ENCODE results near the gene TECPR2.
A peak's percentile ranks its signal among the peaks of the same experiment; 100 is the strongest.
"Not testable (repeated sequence)": the region's sequence is repeated elsewhere in the genome, so short reads cannot be mapped to it uniquely, and the experiment has no call there.

The TECPR2 gene

GRCh38 chr14:102348376-102348775 lies 14.4 kb upstream of the TECPR2 start:
- H3K9me3 Mint-ChIP-seq, result no peaks in the 10 kb centered on the region
- H3K4me1 Mint-ChIP-seq, result peaks cover 2% of the 10 kb centered on the region
- no peak overlapping the region for H3K4me3 Mint-ChIP-seq
- H3K27me3 Mint-ChIP-seq, result no peaks in the 10 kb centered on the region
- H3K27ac Mint-ChIP-seq, result no peak overlapping the region
- no peak for ATAC-seq (ENCODE audit: low read depth)
- H3K36me3 Mint-ChIP-seq, result peaks cover 25% of the 10 kb centered on the region
- DNase-seq (ENCODE audit: low spot score in 2 of 2), result no peak

- DNase-seq (ENCODE audit: low spot score in 2 of 2) (no peak), ATAC-seq (ENCODE audit: low read depth) (no peak)
- H3K27ac Mint-ChIP-seq, result no peak overlapping the region
- no peak overlapping the region for H3K4me3 Mint-ChIP-seq
- no peaks in the 10 kb centered on the region for H3K9me3 Mint-ChIP-seq
- H3K36me3 Mint-ChIP-seq, result peaks cover 27% of the 10 kb centered on the region
- no peaks in the 10 kb centered on the region for H3K27me3 Mint-ChIP-seq
- H3K4me1 Mint-ChIP-seq, result peaks cover 2% of the 10 kb centered on the region
Measured at GRCh38 chr14:102351023-102351422, 11.7 kb upstream of the TECPR2 start.

GRCh38 chr14:102351593-102351992 lies 11.1 kb upstream of the TECPR2 start:
- not testable (repeated sequence) for ATAC-seq (ENCODE audit: low read depth); H3K4me1 Mint-ChIP-seq; H3K9me3 Mint-ChIP-seq; H3K4me3 Mint-ChIP-seq; H3K27ac Mint-ChIP-seq; H3K27me3 Mint-ChIP-seq; DNase-seq (ENCODE audit: low spot score in 2 of 2)
- peaks cover 27% of the 10 kb centered on the region for H3K36me3 Mint-ChIP-seq

- DNase-seq (ENCODE audit: low spot score in 2 of 2) (no peak), ATAC-seq (ENCODE audit: low read depth) (no peak)
- Mint-ChIP-seq H3K27me3 (no peaks in the 10 kb centered on the region), H3K4me1 (peaks cover 2% of the 10 kb centered on the region), H3K4me3 (no peak overlapping the region), H3K36me3 (peaks cover 28% of the 10 kb centered on the region), H3K27ac (no peak overlapping the region), H3K9me3 (no peaks in the 10 kb centered on the region)
Measured at GRCh38 chr14:102352213-102352612, 10.5 kb upstream of the TECPR2 start.

- Mint-ChIP-seq H3K27me3 (no peaks in the 10 kb centered on the region), H3K9me3 (no peaks in the 10 kb centered on the region), H3K36me3 (peaks cover 34% of the 10 kb centered on the region), H3K4me1 (peaks cover 2% of the 10 kb centered on the region), H3K4me3 (no peak overlapping the region), H3K27ac (no peak overlapping the region)
- ATAC-seq (ENCODE audit: low read depth) (no peak), DNase-seq (ENCODE audit: low spot score in 2 of 2) (no peak)
Measured at GRCh38 chr14:102353126-102353619, 9.6 kb upstream of the TECPR2 start.

- ATAC-seq (ENCODE audit: low read depth), result no peak
- H3K27me3 Mint-ChIP-seq, result no peaks in the 10 kb centered on the region
- peaks cover 27% of the 10 kb centered on the region for H3K36me3 Mint-ChIP-seq
- no peak overlapping the region for H3K4me3 Mint-ChIP-seq
- no peak for DNase-seq (ENCODE audit: low spot score in 2 of 2)
- no peak overlapping the region for H3K27ac Mint-ChIP-seq
- H3K9me3 Mint-ChIP-seq, result no peaks in the 10 kb centered on the region
- peaks cover 9% of the 10 kb centered on the region for H3K4me1 Mint-ChIP-seq
Measured at GRCh38 chr14:102356280-102356679, 6.5 kb upstream of the TECPR2 start.

- Mint-ChIP-seq H3K36me3 (peaks cover 18% of the 10 kb centered on the region), H3K9me3 (no peaks in the 10 kb centered on the region), H3K27ac (no peak overlapping the region), H3K4me1 (peaks cover 20% of the 10 kb centered on the region), H3K4me3 (no peak overlapping the region), H3K27me3 (no peaks in the 10 kb centered on the region)
- ATAC-seq (ENCODE audit: low read depth) (no peak), DNase-seq (ENCODE audit: low spot score in 2 of 2) (no peak)
Measured at GRCh38 chr14:102359341-102359740, 3.4 kb upstream of the TECPR2 start.

GRCh38 chr14:102360388-102360787 lies 2.4 kb upstream of the TECPR2 start:
- no peak overlapping the region for H3K4me3 Mint-ChIP-seq
- H3K36me3 Mint-ChIP-seq, result peaks cover 17% of the 10 kb centered on the region

GRCh38 chr14:102362084-102362483 lies 657 bp upstream of the TECPR2 start:
- peaks cover 13% of the 10 kb centered on the region for H3K36me3 Mint-ChIP-seq
- peak; percentile 15 for ATAC-seq (ENCODE audit: low read depth)
- peak overlapping the region; percentile 90 for H3K4me3 Mint-ChIP-seq
- H3K27ac Mint-ChIP-seq, result no peak overlapping the region
- H3K9me3 Mint-ChIP-seq, result no peaks in the 10 kb centered on the region
- peak in 1 of 2 donors; percentile 15 for DNase-seq (ENCODE audit: low spot score in 2 of 2)
- H3K4me1 Mint-ChIP-seq, result peaks cover 22% of the 10 kb centered on the region
- H3K27me3 Mint-ChIP-seq, result no peaks in the 10 kb centered on the region

More at GRCh38 chr14:102360388-102360787, 2.4 kb upstream of the TECPR2 start:
- ATAC-seq (ENCODE audit: low read depth), result no peak
- H3K27ac Mint-ChIP-seq, result peak overlapping the region; percentile 62
- H3K27me3 Mint-ChIP-seq, result no peaks in the 10 kb centered on the region
- DNase-seq (ENCODE audit: low spot score in 2 of 2), result no peak
- H3K4me1 Mint-ChIP-seq, result peaks cover 20% of the 10 kb centered on the region
- H3K9me3 Mint-ChIP-seq, result no peaks in the 10 kb centered on the region

- no peak for DNase-seq (ENCODE audit: low spot score in 2 of 2)
Measured at GRCh38 chr14:102363182-102363943, 622 bp downstream of the TECPR2 start.

GRCh38 chr14:102370305-102370809 lies 7.6 kb downstream of the TECPR2 start:
- ATAC-seq (ENCODE audit: low read depth) (peak; percentile 48), DNase-seq (ENCODE audit: low spot score in 2 of 2) (no peak)
- H3K4me3 Mint-ChIP-seq, result no peak overlapping the region
- H3K9me3 Mint-ChIP-seq, result no peaks in the 10 kb centered on the region
- H3K36me3 Mint-ChIP-seq, result peaks cover 4% of the 10 kb centered on the region
- H3K4me1 Mint-ChIP-seq, result peaks cover 20% of the 10 kb centered on the region
- H3K27ac Mint-ChIP-seq, result no peak overlapping the region
- H3K27me3 Mint-ChIP-seq, result no peaks in the 10 kb centered on the region

More at GRCh38 chr14:102363182-102363943, 622 bp downstream of the TECPR2 start:
- Mint-ChIP-seq H3K4me1 (peaks cover 28% of the 10 kb centered on the region), H3K27me3 (no peaks in the 10 kb centered on the region), H3K9me3 (no peaks in the 10 kb centered on the region), H3K36me3 (peaks cover 3% of the 10 kb centered on the region), H3K4me3 (no peak overlapping the region), H3K27ac (no peak overlapping the region)
- peak; percentile 13 for ATAC-seq (ENCODE audit: low read depth)

- H3K4me3 Mint-ChIP-seq, result no peak overlapping the region
- peaks cover 4% of the 10 kb centered on the region for H3K36me3 Mint-ChIP-seq
- H3K4me1 Mint-ChIP-seq, result peaks cover 20% of the 10 kb centered on the region
- H3K27me3 Mint-ChIP-seq, result no peaks in the 10 kb centered on the region
- no peak for DNase-seq (ENCODE audit: low spot score in 2 of 2)
- ATAC-seq (ENCODE audit: low read depth), result no peak
- H3K9me3 Mint-ChIP-seq, result no peaks in the 10 kb centered on the region
- no peak overlapping the region for H3K27ac Mint-ChIP-seq
Measured at GRCh38 chr14:102371361-102371760, 8.6 kb downstream of the TECPR2 start.

GRCh38 chr14:102373110-102373509 lies 10.4 kb downstream of the TECPR2 start:
- peaks cover 7% of the 10 kb centered on the region for H3K36me3 Mint-ChIP-seq
- ATAC-seq (ENCODE audit: low read depth) (no peak), DNase-seq (ENCODE audit: low spot score in 2 of 2) (no peak)
- no peak overlapping the region for H3K4me3 Mint-ChIP-seq
- H3K27me3 Mint-ChIP-seq, result no peaks in the 10 kb centered on the region
- H3K9me3 Mint-ChIP-seq, result no peaks in the 10 kb centered on the region
- H3K4me1 Mint-ChIP-seq, result peaks cover 12% of the 10 kb centered on the region
- no peak overlapping the region for H3K27ac Mint-ChIP-seq

- Mint-ChIP-seq H3K27me3 (no peaks in the 10 kb centered on the region), H3K4me1 (peaks cover 10% of the 10 kb centered on the region), H3K9me3 (no peaks in the 10 kb centered on the region), H3K36me3 (peaks cover 14% of the 10 kb centered on the region), H3K4me3 (no peak overlapping the region), H3K27ac (no peak overlapping the region)
- ATAC-seq (ENCODE audit: low read depth) (no peak), DNase-seq (ENCODE audit: low spot score in 2 of 2) (no peak)
Measured at GRCh38 chr14:102374264-102374663, 11.5 kb downstream of the TECPR2 start.

GRCh38 chr14:102375119-102375518 lies 12.4 kb downstream of the TECPR2 start:
- no peak overlapping the region for H3K4me3 Mint-ChIP-seq
- DNase-seq (ENCODE audit: low spot score in 2 of 2), result no peak
- ATAC-seq (ENCODE audit: low read depth), result no peak

More at GRCh38 chr14:102375119-102375518, 12.4 kb downstream of the TECPR2 start:
- Mint-ChIP-seq H3K4me1 (peaks cover 9% of the 10 kb centered on the region), H3K36me3 (peaks cover 17% of the 10 kb centered on the region), H3K27me3 (no peaks in the 10 kb centered on the region), H3K9me3 (no peaks in the 10 kb centered on the region), H3K27ac (no peak overlapping the region)
